GM19452 (cell line): ENCODE results near the gene MTA1.

Experiments
- ATAC-seq: cut with Tn5 transposase; IDR thresholded peaks from one replicate; pipeline ENCODE4 v1.9.1; 2021; ENCODE audit not compliant: unreplicated experiment

The MTA1 gene

DNA sequence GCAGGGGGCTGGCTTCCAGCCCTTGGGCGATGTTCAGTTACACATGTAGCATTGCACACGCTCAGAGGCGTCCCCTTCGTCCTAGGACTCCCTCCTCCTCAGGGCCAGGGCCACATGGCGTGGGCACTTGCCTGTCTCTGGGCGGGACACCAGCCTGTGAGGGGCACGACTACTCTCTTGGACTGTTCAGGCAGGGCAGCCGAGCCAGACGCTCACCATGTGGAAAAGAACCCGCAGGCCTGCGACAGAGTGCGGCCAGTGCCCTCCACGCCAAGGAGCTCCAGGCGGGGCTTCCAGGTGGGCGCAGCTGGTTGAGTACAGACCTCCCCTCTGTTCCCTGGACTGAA, 20.9 kb downstream of the MTA1 start:
- ATAC-seq = no peak

DNA sequence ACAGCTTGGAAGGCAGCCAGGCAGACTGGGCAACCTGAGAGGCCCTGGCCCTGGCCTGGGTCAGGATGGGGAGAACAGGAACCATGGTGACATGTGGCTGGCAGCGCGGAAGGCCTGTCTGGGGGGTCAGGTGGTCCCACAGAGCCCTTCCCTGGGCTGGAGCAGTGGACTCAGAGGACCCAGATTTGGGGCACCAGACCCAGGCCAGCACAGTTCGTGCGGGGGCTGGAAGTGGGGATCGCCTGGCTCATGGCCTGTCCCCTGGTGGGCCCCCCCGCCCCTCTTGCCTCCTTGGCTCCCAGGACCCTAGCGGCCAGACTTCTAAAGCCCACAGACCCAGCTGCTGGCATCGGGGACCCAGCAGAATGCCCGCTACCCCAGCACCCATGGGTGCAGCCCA, 21.4 kb downstream of the MTA1 start:
- no peak for ATAC-seq

GRCh38 chr14:105442125-105442524, 22.5 kb downstream of the MTA1 start:
- no peak for ATAC-seq

DNA sequence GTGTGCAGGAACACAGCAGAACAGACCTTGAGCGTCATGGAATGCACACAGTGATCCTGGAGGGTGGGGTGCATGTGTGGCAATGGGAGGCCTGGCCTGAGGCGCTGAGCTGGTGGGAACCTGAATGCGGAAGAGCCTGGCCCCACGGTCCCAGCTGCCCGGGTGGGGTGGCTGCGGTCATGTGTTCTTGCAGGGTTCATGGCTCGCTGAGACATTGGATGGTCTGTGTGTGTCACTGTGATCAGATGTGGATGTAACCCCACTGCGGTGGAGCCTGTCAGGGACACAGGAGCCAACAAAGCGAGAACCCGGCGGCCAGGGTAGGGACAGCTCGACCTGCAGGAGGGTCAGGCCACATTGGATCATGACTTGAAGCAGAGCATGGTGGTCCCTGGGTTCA, 23.2 kb downstream of the MTA1 start:
- no peak for ATAC-seq

- ATAC-seq = no peak
Observed at GRCh38 chr14:105444859-105445258, 25.2 kb downstream of the MTA1 start.

GRCh38 chr14:105445290-105445689, 25.7 kb downstream of the MTA1 start:
- no peak for ATAC-seq

- no peak for ATAC-seq
Observed at GRCh38 chr14:105445901-105446845, 26.5 kb downstream of the MTA1 start.

- ATAC-seq = no peak
Observed at GRCh38 chr14:105446971-105447370, 27.3 kb downstream of the MTA1 start.

- no peak for ATAC-seq
Observed at GRCh38 chr14:105447651-105448640, 28.3 kb downstream of the MTA1 start.

DNA sequence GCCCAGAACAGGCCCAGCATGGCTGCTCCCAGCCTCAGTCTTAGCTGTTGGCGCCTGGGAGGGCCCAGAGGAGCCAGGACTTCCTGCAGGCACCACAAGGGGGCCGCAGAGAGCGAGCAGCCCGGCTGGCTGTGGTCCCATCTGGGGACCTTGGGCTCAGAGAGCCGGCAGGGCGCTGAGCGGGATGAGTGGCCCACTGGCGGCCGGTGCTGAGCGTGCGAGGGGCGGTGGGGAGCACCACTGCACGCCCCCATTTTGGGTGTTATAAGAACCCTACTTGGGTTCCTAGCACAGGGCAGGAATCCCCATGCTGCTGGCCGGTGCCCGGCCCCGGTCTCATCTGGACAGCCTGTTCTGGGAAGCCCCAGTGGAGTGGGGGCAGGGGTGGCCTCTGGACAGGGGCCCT, 29.1 kb downstream of the MTA1 start:
- no peak for ATAC-seq

- no peak for ATAC-seq
Observed at GRCh38 chr14:105449276-105450122, 29.9 kb downstream of the MTA1 start.

DNA sequence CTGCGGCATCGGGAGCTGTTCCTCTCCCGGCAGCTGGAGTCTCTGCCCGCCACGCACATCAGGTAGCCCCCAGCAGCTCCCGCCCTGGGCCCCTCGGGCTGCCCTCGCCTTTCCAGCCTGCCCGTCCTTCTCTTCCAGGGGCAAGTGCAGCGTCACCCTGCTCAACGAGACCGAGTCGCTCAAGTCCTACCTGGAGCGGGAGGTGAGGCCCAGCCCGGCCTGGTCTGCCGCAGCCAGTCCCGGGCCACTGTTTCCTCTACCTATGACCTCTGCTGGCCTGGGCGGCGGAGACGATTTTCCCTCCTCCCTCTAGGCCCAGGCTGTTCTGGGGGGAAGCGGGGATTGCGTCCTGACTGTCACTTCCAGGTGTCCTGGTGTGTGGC, 30.5 kb downstream of the MTA1 start:
- no peak for ATAC-seq

DNA sequence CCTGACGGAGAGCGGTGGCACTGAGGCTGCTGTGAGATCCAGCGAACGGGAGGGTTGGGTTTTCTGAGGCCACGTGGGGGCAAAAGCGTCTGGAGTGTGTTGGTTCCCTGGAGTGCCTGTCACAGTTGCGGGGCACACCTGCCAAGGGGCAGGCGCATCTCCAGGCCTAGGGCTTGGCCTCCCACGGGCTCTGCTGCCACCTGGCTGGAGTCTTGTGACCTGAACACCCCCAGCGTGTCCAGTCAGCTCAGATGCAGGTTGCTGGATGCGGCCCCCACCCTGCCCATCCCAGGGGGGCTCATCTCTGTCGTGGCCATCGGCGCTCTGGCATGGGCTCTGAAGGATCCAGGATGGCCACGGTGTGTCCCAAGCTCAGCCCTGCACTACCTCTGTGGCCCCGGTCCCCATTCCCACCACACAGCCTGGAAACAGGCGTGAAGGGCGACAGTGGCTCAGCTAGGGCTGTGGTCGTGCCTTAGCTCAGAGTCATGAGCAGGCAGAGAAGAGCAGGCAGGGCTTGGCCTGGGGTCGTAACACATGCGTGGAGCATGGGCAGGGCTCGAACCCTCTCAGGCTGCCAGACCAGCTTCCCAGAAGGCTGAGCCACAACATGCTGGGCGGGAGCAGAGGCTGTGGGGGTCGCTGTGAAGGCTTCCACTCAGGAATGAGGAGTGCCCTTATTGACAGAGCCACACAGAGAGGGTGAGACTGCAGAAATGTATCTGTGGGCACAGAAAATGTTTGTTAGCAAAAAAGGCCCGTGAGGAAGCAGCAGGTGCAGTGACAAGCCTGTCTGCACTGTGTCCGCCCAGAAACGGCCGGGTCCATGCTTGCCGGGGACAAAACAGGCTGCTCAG, 31.5 kb downstream of the MTA1 start:
- ATAC-seq = no peak

- ATAC-seq = no peak
Observed at GRCh38 chr14:105452963-105453362, 33.3 kb downstream of the MTA1 start.

- ATAC-seq = no peak
Observed at GRCh38 chr14:105453847-105454246, 34.2 kb downstream of the MTA1 start.

- no peak for ATAC-seq
Observed at GRCh38 chr14:105455086-105455640, 35.5 kb downstream of the MTA1 start.

GRCh38 chr14:105455766-105456660, 36.4 kb downstream of the MTA1 start:
- no peak for ATAC-seq

- ATAC-seq = no peak
Observed at GRCh38 chr14:105456736-105457617, 37.4 kb downstream of the MTA1 start.
